PC-3 (cell line): Measurements from ENCODE around the gene ZNF445. TPM values are rescaled to one million over a fixed set of nuclear protein-coding genes. Genes with fewer than 3 reads are reported as not detected.

Experiments used
- ATAC-seq: fragments of 200-7000 bp; cut with Tn5 transposase; 2 replicates; pipeline ENCODE4 v1.9.1; 2020; ENCODE audit warnings: mild to moderate bottlenecking, moderate library complexity
- BruUV-seq: library from RNA; stranded (reverse); fragments of 400-500 nt; replicated peaks from 2 replicates; lab custom pipeline; 2021; lab: Mats Ljungman, UMichigan
- CTCF ChIA-PET: fragments of 300-600 bp; sonication (Branson Sonifier 250); formaldehyde crosslinking; loops from one replicate; lab custom pipeline; 2022; ENCODE audit warnings: antibody characterized with exemption; lab: Charles Lee
- POLR2A ChIA-PET: fragments of 300-600 bp; sonication (Branson Sonifier 250); formaldehyde crosslinking; loops from one replicate; lab custom pipeline; 2022; ENCODE audit warnings: antibody characterized with exemption; ENCODE audit not compliant: unreplicated experiment; lab: Charles Lee
- DNase-seq: peaks from one replicate; pipeline ENCODE4 v3.0.0-alpha.2; 2015
- H2AFZ ChIP-seq: fragments of 300-600 bp; sonication (generic); 2 replicates; pipeline ENCODE4 v1.6.0; 2016; ENCODE audit warnings: antibody characterized with exemption, low read length
- H3F3A ChIP-seq: fragments of 300-600 bp; sonication (generic); one replicate; pipeline ENCODE4 v1.6.0; 2017; ENCODE audit warnings: antibody characterized with exemption, low read length, control low read depth, mild to moderate bottlenecking; ENCODE audit not compliant: unreplicated experiment
- H3K27ac ChIP-seq: fragments of 300-600 bp; sonication (generic); 2 replicates; pipeline ENCODE4 v1.5.1; 2016; ENCODE audit warnings: mild to moderate bottlenecking, low read length
- H3K27me3 ChIP-seq: fragments of 300-600 bp; sonication (generic); 2 replicates; pipeline ENCODE4 v1.6.1; 2016; ENCODE audit warnings: low read length, mixed read lengths
- H3K36me3 ChIP-seq: fragments of 300-600 bp; sonication (generic); 2 replicates; pipeline ENCODE4 v1.6.1; 2016; ENCODE audit warnings: low read depth, mixed run types, low read length, mixed read lengths
- H3K4me1 ChIP-seq: fragments of 300-600 bp; sonication (generic); 2 replicates; pipeline ENCODE4 v1.5.1; 2016; ENCODE audit warnings: low read length; ENCODE audit not compliant: insufficient read depth
- H3K4me2 ChIP-seq: fragments of 300-600 bp; sonication (generic); 2 replicates; pipeline ENCODE4 v1.6.0; 2016; ENCODE audit warnings: low read length
- H3K4me3 ChIP-seq: fragments of 300-600 bp; sonication (generic); 2 replicates; pipeline ENCODE4 v1.5.1; 2016; ENCODE audit warnings: mild to moderate bottlenecking, low read length, mixed read lengths
- H3K79me2 ChIP-seq: fragments of 300-600 bp; sonication (generic); 2 replicates; pipeline ENCODE4 v1.6.1; 2017; ENCODE audit warnings: low read length, mixed read lengths
- H3K9ac ChIP-seq: fragments of 300-600 bp; sonication (generic); 2 replicates; pipeline ENCODE4 v1.6.0; 2016; ENCODE audit warnings: mild to moderate bottlenecking, low read length
- H3K9me2 ChIP-seq: fragments of 300-600 bp; sonication (generic); replicated peaks from 2 replicates; pipeline ENCODE4 v1.6.1; 2016; ENCODE audit warnings: mixed run types, low read length, mixed read lengths
- H3K9me3 ChIP-seq: fragments of 300-600 bp; sonication (generic); 2 replicates; pipeline ENCODE4 v1.6.1; 2016; ENCODE audit warnings: low read length, mixed read lengths
- H4K20me1 ChIP-seq: fragments of 300-600 bp; sonication (generic); 2 replicates; pipeline ENCODE4 v1.6.1; 2016; ENCODE audit warnings: low read length, mixed read lengths
- EZH2 ChIP-seq: fragments of 300-600 bp; sonication (generic); IDR thresholded peaks from one replicate; pipeline ENCODE4 v1.6.1; 2017; ENCODE audit warnings: antibody characterized with exemption, mild to moderate bottlenecking, low read length; ENCODE audit not compliant: unreplicated experiment
- EZH2phosphoT487 ChIP-seq: fragments of 300-600 bp; sonication (generic); IDR thresholded peaks from 2 replicates; pipeline ENCODE4 v1.6.1; 2018; ENCODE audit warnings: mild to moderate bottlenecking, antibody characterized with exemption, low read length, borderline replicate concordance
- intact Hi-C: fragments of 100-400 bp; cut with micrococcal nuclease; formaldehyde crosslinking; loops from 2 replicates; pipeline ENCODE4 v1.9.0; 2023
- total RNA-seq: library from RNA; depleted of rRNA; stranded (reverse); fragments of >200 nt; gene quantifications from 2 replicates; pipeline ENCODE4 v1.2.3, GENCODE V29; 2014
- TF ChIP-seq, protein P1 (sequence below): fragments of 300-600 bp; sonication (generic); conservative IDR thresholded peaks from 2 replicates; pipeline ENCODE4 v1.5.1; 2017; ENCODE audit warnings: antibody characterized with exemption, low read depth, mild to moderate bottlenecking, low read length

Gene ZNF445
- total RNA-seq, 1 experiment from 2014 or later = 8.2 TPM

DNA sequence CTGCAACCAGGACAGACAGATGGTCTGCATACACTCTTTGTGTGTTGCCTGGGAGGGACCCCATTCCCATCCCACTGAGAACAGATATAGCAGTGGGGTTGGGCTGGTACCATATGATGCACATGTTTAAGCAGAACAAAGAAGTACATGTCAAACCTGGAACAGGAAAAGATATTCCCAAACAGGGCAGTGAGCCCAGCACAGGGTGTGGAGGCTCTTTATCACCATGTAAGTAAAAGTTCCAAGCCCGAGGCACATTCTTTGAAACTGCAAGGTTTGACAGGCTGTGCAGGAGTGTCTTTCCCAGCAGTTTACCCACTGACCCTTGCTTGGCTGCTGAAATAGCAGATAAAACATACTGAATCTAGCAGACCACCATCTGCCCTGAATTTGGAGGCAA lies 5.3 kb upstream of the ZNF445 start:
- Histone ChIP-seq H3K9me3 (no peaks in the 10 kb centered on the region), H3K79me2 (no peaks in the 10 kb centered on the region), H2AFZ (no peak overlapping the region), H3K4me2 (no peak overlapping the region), H3K9me2 (no peaks in the 10 kb centered on the region), H3K9ac (no peak overlapping the region), H3K4me3 (no peak overlapping the region), H3K4me1 (peaks cover 4% of the 10 kb centered on the region; the same call in 1 of the 2 replicates), H3K36me3 (no peaks in the 10 kb centered on the region), H3K27ac (no peak overlapping the region), H3K27me3 (no peaks in the 10 kb centered on the region), H3F3A (no peaks in the 10 kb centered on the region), H4K20me1 (no peaks in the 10 kb centered on the region)
- POLR2A ChIA-PET = no interaction called here
- ATAC-seq = peak; percentile 50
- DNase-seq = peak; percentile 6
- BruUV-seq = no TSS peak
- intact Hi-C loops = no loop called here
- CTCF ChIA-PET = no interaction called here
- TF ChIP-seq EZH2 = no peak

DNA sequence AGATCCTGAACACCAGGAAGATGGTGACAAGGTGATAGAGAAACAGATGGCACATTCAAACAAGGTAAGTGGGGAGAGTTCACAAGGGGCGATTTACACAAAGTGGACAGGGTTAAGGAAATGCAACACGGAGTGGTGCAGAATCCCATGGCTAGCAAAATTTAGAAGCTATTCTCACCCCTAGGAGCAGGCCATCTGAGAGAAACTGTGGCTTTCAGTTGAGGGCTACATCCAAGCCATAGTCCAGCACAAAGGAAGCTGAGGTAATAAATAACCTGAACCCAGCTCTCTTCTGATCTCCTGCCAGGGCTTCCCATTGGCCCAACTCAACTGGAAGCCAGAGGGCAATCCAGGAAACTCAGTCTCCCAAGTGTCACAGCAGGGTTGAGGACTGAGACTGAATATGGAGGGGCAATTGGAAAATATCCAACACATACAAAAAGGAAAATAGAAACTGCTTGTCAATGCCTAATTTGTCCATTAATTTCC lies 1.2 kb upstream of the ZNF445 start:
- ATAC-seq (no peak), DNase-seq (no peak)
- H3K4me2 ChIP-seq = no peak overlapping the region
- peaks cover 36% of the 10 kb centered on the region for H3K79me2 ChIP-seq
- intact Hi-C loops = loop anchor here (5.0 kb wide), 2 partner anchors 141 to 156 kb away; partner anchors contain the start of gene TCAIM
- no peaks in the 10 kb centered on the region for H4K20me1 ChIP-seq
- no peaks in the 10 kb centered on the region for H3K9me2 ChIP-seq
- no peaks in the 10 kb centered on the region for H3F3A ChIP-seq
- no peaks in the 10 kb centered on the region for H3K27me3 ChIP-seq
- no peak overlapping the region for H3K27ac ChIP-seq
- H3K4me1 ChIP-seq = peaks cover 5% of the 10 kb centered on the region; the same call in 1 of the 2 replicates
- no peak overlapping the region for H3K9ac ChIP-seq
- CTCF ChIA-PET = no interaction called here
- TF ChIP-seq EZH2 = no peak
- TF ChIP-seq EZH2phosphoT487 = no peak
- TF ChIP-seq, protein P1, sequence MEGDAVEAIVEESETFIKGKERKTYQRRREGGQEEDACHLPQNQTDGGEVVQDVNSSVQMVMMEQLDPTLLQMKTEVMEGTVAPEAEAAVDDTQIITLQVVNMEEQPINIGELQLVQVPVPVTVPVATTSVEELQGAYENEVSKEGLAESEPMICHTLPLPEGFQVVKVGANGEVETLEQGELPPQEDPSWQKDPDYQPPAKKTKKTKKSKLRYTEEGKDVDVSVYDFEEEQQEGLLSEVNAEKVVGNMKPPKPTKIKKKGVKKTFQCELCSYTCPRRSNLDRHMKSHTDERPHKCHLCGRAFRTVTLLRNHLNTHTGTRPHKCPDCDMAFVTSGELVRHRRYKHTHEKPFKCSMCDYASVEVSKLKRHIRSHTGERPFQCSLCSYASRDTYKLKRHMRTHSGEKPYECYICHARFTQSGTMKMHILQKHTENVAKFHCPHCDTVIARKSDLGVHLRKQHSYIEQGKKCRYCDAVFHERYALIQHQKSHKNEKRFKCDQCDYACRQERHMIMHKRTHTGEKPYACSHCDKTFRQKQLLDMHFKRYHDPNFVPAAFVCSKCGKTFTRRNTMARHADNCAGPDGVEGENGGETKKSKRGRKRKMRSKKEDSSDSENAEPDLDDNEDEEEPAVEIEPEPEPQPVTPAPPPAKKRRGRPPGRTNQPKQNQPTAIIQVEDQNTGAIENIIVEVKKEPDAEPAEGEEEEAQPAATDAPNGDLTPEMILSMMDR = no peak
- H3K9me3 ChIP-seq = no peaks in the 10 kb centered on the region
- H3K36me3 ChIP-seq = no peaks in the 10 kb centered on the region
- H3K4me3 ChIP-seq = no peak overlapping the region
- BruUV-seq = no TSS peak
- H2AFZ ChIP-seq = no peak overlapping the region; the same call in 1 of the 2 replicates
- POLR2A ChIA-PET = no interaction called here

DNA sequence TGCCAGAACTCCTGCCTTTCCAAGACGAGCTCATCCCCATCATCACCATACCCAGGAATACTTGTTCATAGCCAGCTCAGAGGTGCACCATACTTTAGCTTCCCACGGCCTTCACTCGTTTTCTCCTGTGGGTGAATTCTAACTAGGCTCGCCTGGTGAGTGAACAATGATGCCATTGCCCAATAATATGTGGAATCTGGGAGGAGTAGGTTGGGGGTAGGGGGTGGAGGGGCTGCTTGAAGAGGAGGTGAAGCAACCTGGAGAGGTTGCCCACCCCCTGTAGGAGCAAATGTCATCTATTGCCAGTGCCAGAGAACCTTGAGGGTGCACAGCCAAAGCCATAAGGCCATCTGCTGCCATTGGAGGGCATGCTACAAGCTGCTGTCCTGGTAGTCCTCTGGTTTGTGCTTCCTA lies 592 bp upstream of the ZNF445 start:
- intact Hi-C loops = loop anchor here (5.0 kb wide), 2 partner anchors 141 to 156 kb away; partner anchors contain the start of gene TCAIM
- Histone ChIP-seq H3K9me3 (no peaks in the 10 kb centered on the region), H3K4me2 (peak overlapping the region; percentile 88), H3K9ac (peak overlapping the region; percentile 82), H3K27ac (no peak overlapping the region), H3F3A (no peaks in the 10 kb centered on the region), H2AFZ (peak overlapping the region; percentile 100), H3K4me3 (peak overlapping the region; percentile 83), H3K36me3 (no peaks in the 10 kb centered on the region), H3K4me1 (peaks cover 5% of the 10 kb centered on the region; the same call in 1 of the 2 replicates), H3K27me3 (no peaks in the 10 kb centered on the region), H3K9me2 (no peaks in the 10 kb centered on the region), H4K20me1 (no peaks in the 10 kb centered on the region), H3K79me2 (peaks cover 41% of the 10 kb centered on the region)
- TSS peak; percentile 66 for BruUV-seq
- ChIA-PET CTCF (no interaction called here), POLR2A (interaction anchor here (0.6 kb wide), 1 partner anchor 9 kb away, joined by 3 read pairs; no protein-coding TSS in a partner anchor)
- ATAC-seq = peak; percentile 10
- DNase-seq = no peak
- TF ChIP-seq, protein P1 = no peak
- TF ChIP-seq EZH2phosphoT487 = no peak
- TF ChIP-seq EZH2 = no peak
